GM23338 (cell line): Measurements from ENCODE around the gene PRKCH.

ENCODE experiments used
- CREB1 ChIP-seq: fragments of 250-450 bp; sonication (Bioruptor Pico); IDR thresholded peaks from 2 replicates; pipeline ENCODE4 v1.5.0; 2020; ENCODE audit warnings: low read depth, mild to moderate bottlenecking, moderate library complexity
- EZH2 ChIP-seq: fragments of 200-600 bp; sonication (generic); IDR thresholded peaks from one replicate; pipeline ENCODE4 v1.8.0; 2017; ENCODE audit warnings: antibody characterized with exemption, mild to moderate bottlenecking, low read depth; ENCODE audit not compliant: unreplicated experiment
- POLR2AphosphoS5 ChIP-seq: IDR thresholded peaks from 2 replicates; pipeline ENCODE4 v1.6.1; 2016; ENCODE audit warnings: antibody characterized with exemption, low read depth
- ZNF114 ChIP-seq: fragments of 250-450 bp; sonication (Bioruptor Pico); IDR thresholded peaks from 2 replicates; pipeline ENCODE4 v1.5.0; 2020; ENCODE audit warnings: mild to moderate bottlenecking, moderate library complexity
- TF ChIP-seq, protein P1 (sequence below), 2 experiments: fragments of 200-600 bp in 1 of 2; sonication (generic) in 1 of 2; conservative IDR thresholded peaks; 2 replicates each; pipeline versions ENCODE4 v1.5.1 to v1.6.1; 2016 to 2017; ENCODE audit warnings: antibody characterized with exemption in 2 of 2, low read depth in 2 of 2, mild to moderate bottlenecking in 2 of 2, moderate library complexity in 1 of 2
- TF ChIP-seq, protein P2 (sequence below): IDR thresholded peaks from one replicate; pipeline ENCODE4 v1.6.1; 2018; ENCODE audit warnings: antibody characterized with exemption; ENCODE audit not compliant: unreplicated experiment
- TF ChIP-seq, protein P3 (sequence below): IDR thresholded peaks from 2 replicates; pipeline ENCODE4 v1.6.1; 2016; ENCODE audit warnings: antibody characterized with exemption

DNA sequence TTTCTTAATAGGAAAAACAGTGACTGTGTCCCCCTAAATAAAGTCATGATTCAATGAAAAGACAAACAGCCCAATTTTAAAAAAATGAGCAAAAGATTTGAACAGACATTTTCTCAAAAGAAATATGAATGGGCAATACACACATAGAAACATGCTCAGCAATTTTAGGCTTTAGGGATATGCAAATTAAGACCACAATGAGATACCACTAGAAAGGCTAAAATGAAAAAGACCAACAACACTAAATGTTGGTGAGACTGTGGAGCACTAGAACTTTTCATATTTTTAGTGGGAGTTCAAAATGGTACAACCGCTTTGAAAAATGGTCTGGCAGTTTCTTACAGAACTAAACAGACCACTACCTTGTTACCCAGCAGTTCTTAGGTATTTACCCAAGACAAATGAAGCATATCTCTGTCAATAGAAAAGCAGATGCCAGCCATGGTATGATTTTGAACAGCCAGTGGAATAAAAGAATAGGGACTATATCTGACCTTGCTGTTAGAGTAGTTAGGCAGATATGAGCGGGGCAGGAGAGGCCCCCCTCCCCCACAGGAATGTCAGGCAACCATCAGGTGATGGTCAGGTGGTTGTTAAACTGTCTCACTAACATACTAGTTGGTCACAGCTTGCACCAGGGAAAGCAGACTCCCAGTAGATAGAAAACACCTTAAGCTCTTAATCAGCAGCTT, 108.8 kb downstream of the PRKCH start:
- TF ChIP-seq POLR2AphosphoS5 (no peak), EZH2 (no peak), CREB1 (no peak), ZNF114 (CRISPR knock-in tag) (no peak)
- TF ChIP-seq, protein P1, sequence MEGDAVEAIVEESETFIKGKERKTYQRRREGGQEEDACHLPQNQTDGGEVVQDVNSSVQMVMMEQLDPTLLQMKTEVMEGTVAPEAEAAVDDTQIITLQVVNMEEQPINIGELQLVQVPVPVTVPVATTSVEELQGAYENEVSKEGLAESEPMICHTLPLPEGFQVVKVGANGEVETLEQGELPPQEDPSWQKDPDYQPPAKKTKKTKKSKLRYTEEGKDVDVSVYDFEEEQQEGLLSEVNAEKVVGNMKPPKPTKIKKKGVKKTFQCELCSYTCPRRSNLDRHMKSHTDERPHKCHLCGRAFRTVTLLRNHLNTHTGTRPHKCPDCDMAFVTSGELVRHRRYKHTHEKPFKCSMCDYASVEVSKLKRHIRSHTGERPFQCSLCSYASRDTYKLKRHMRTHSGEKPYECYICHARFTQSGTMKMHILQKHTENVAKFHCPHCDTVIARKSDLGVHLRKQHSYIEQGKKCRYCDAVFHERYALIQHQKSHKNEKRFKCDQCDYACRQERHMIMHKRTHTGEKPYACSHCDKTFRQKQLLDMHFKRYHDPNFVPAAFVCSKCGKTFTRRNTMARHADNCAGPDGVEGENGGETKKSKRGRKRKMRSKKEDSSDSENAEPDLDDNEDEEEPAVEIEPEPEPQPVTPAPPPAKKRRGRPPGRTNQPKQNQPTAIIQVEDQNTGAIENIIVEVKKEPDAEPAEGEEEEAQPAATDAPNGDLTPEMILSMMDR (conservative IDR thresholded peaks at IDR 0.05; ENCODE audit: low read depth in 2 of 2) = no peak
- TF ChIP-seq, protein P2, sequence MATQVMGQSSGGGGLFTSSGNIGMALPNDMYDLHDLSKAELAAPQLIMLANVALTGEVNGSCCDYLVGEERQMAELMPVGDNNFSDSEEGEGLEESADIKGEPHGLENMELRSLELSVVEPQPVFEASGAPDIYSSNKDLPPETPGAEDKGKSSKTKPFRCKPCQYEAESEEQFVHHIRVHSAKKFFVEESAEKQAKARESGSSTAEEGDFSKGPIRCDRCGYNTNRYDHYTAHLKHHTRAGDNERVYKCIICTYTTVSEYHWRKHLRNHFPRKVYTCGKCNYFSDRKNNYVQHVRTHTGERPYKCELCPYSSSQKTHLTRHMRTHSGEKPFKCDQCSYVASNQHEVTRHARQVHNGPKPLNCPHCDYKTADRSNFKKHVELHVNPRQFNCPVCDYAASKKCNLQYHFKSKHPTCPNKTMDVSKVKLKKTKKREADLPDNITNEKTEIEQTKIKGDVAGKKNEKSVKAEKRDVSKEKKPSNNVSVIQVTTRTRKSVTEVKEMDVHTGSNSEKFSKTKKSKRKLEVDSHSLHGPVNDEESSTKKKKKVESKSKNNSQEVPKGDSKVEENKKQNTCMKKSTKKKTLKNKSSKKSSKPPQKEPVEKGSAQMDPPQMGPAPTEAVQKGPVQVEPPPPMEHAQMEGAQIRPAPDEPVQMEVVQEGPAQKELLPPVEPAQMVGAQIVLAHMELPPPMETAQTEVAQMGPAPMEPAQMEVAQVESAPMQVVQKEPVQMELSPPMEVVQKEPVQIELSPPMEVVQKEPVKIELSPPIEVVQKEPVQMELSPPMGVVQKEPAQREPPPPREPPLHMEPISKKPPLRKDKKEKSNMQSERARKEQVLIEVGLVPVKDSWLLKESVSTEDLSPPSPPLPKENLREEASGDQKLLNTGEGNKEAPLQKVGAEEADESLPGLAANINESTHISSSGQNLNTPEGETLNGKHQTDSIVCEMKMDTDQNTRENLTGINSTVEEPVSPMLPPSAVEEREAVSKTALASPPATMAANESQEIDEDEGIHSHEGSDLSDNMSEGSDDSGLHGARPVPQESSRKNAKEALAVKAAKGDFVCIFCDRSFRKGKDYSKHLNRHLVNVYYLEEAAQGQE = no peak
- TF ChIP-seq, protein P3, sequence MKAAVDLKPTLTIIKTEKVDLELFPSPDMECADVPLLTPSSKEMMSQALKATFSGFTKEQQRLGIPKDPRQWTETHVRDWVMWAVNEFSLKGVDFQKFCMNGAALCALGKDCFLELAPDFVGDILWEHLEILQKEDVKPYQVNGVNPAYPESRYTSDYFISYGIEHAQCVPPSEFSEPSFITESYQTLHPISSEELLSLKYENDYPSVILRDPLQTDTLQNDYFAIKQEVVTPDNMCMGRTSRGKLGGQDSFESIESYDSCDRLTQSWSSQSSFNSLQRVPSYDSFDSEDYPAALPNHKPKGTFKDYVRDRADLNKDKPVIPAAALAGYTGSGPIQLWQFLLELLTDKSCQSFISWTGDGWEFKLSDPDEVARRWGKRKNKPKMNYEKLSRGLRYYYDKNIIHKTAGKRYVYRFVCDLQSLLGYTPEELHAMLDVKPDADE = no peak
